K562 (cell line): Measurements from ENCODE around the gene OMP. TPM values are rescaled to one million over a fixed set of nuclear protein-coding genes. Genes with fewer than 3 reads are reported as not detected.

Experiments used
- BACH1 ChIP-seq: fragments of 200-800 bp; sonication (Bioruptor generic); IDR thresholded peaks from 2 replicates; pipeline ENCODE4 v1.6.1; 2016; ENCODE audit warnings: missing genetic modification characterization, missing compliant biosample characterization
- BRCA1 ChIP-seq, 2 experiments: fragments of 450-650 bp in 1 of 2; sonication (generic) in 1 of 2; formaldehyde crosslinking in 1 of 2; IDR thresholded peaks; 2 replicates each; pipeline versions ENCODE4 v1.5.0 to v1.6.1; 2017 to 2020; ENCODE audit warnings: mild to moderate bottlenecking in 1 of 2, missing genetic modification reagents in 1 of 2
- DDX20 ChIP-seq: fragments of 450-650 bp; IDR thresholded peaks from 2 replicates; pipeline ENCODE4 v1.6.1; 2016; ENCODE audit warnings: missing genetic modification characterization, low read depth, mild to moderate bottlenecking, missing compliant biosample characterization, moderate library complexity
- DMBX1 ChIP-seq: fragments of 250-450 bp; sonication (Bioruptor Pico); IDR thresholded peaks from 2 replicates; pipeline ENCODE4 v1.8.0; 2022; ENCODE audit warnings: inconsistent platforms, mild to moderate bottlenecking, moderate library complexity, borderline replicate concordance
- MAZ ChIP-seq, 2 experiments: fragments of 450-650 bp in 1 of 2; sonication (generic) in 1 of 2; formaldehyde crosslinking; IDR thresholded peaks in 1 of 2; conservative IDR thresholded peaks in 1 of 2; 2 replicates each; pipeline versions ENCODE4 v1.4.0 to v1.5.0; 2020; ENCODE audit warnings: mild to moderate bottlenecking in 1 of 2, missing genetic modification reagents in 1 of 2
- MTA2 ChIP-seq: fragments of 450-650 bp; IDR thresholded peaks from 2 replicates; pipeline ENCODE4 v1.6.1; 2016; ENCODE audit warnings: low read depth
- SMARCA4 ChIP-seq: fragments of 450-650 bp; IDR thresholded peaks from 2 replicates; pipeline ENCODE4 v1.6.1; 2016
- ZNF23 ChIP-seq: fragments of 250-450 bp; sonication (Bioruptor Pico); IDR thresholded peaks from 2 replicates; pipeline ENCODE4 v1.4.0; 2020; ENCODE audit warnings: mild to moderate bottlenecking
- ZNF347 ChIP-seq: fragments of 450-650 bp; formaldehyde crosslinking; IDR thresholded peaks from 2 replicates; pipeline ENCODE4 v1.4.0; 2020; ENCODE audit warnings: low read depth, mild to moderate bottlenecking, moderate library complexity
- polyA plus RNA-seq, 8 experiments: library from polyadenylated mRNA; depleted of rRNA in 4 of 8; stranded (reverse) in 5 of 8; unstranded in 3 of 8; fragments of >200 nt; fragmentation: Nextera tagmentation in 2 of 8; fragmentation: Illumina TruSeq in 1 of 8; extraction: Ambion mirVana in 2 of 8; extraction: Trizol in 1 of 8; gene quantifications; 2 replicates each; pipeline versions ENCODE4 v1.2.1 to v1.2.3, GENCODE V29; 2011 to 2014; ENCODE audit warnings: inconsistent platforms in 1 of 8, missing spikeins in 1 of 8
- total RNA-seq, 7 experiments: library from RNA; depleted of rRNA in 6 of 7; stranded (reverse); fragments of >200 nt in 6 of 7; fragmentation: Illumina TruSeq in 2 of 7; extraction: Trizol in 2 of 7; gene quantifications; 2 replicates each; pipeline versions ENCODE4 v1.2.1 to v1.2.3, GENCODE V29; 2011 to 2021; ENCODE audit warnings: low replicate concordance in 1 of 7
- TF ChIP-seq, protein P1 (sequence below): fragments of 450-650 bp; formaldehyde crosslinking; IDR thresholded peaks from 2 replicates; pipeline ENCODE4 v1.4.0; 2020; ENCODE audit warnings: mild to moderate bottlenecking, moderate library complexity
- TF ChIP-seq, protein P2 (sequence below): fragments of 450-650 bp; IDR thresholded peaks from 2 replicates; pipeline ENCODE4 v1.6.1; 2017; ENCODE audit warnings: antibody characterized with exemption, mild to moderate bottlenecking

The OMP gene
- total and polyA plus RNA-seq, 9 of the 15 experiments (the other 6 are each of a cell fraction or from before 2014, with no cell fraction given) = not detected

DNA sequence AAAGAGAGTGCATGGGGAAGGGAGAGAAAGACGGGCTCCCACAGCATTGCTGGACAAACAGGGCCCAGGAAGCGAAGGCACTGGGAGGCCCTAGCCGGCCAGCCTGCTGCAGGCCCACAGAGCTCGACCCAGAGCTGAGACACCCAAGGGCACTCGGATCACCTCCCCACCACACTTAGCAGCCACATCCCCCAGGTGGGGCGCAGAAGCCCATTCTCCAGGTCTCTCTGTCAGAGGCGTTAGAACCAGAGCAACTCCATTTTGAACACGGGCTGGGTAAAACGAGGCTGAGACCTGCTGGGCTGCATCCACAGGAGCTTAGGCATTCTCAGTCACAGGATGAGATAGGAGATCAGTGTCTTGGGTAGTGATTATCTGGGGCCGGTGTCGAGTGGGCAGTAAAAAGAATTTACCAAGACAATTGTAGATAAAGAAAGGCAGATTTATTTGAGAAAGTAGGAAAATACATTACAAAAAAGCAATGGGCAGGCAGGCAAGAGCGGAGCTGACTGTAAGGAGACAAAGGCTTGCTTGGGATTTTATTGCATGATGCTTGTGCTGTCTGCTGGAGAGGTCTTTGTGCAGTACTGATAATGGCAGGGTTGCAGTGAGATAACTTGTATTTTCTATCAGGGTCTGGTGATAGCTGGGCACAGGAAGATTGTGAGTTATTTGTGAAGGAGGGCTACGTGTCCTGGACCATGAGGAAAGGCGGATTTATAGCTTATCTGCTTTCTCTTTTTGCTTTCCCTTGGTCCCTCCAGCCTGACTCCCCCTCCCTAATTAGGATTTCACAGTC is 49.2 kb upstream of the OMP start (continued):
- TF ChIP-seq, protein P1, sequence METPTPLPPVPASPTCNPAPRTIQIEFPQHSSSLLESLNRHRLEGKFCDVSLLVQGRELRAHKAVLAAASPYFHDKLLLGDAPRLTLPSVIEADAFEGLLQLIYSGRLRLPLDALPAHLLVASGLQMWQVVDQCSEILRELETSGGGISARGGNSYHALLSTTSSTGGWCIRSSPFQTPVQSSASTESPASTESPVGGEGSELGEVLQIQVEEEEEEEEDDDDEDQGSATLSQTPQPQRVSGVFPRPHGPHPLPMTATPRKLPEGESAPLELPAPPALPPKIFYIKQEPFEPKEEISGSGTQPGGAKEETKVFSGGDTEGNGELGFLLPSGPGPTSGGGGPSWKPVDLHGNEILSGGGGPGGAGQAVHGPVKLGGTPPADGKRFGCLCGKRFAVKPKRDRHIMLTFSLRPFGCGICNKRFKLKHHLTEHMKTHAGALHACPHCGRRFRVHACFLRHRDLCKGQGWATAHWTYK = peak; percentile 97
- TF ChIP-seq ZNF23 (CRISPR knock-in tag) (no peak), BRCA1 (IDR thresholded peaks at IDR 0.05) (no peak), BRCA1 (CRISPR knock-in tag; IDR thresholded peaks at IDR 0.05) (no peak), DMBX1 (CRISPR knock-in tag) (no peak), DDX20 (tag) (0 out of 2 replicates have a peak, but pooled peaks have one; percentile 57), SMARCA4 (0 out of 2 replicates have a peak, but pooled peaks have one; percentile 39), MTA2 (no peak), MAZ (CRISPR knock-in tag; conservative IDR thresholded peaks at IDR 0.05 in 1 of 2, IDR thresholded peaks at IDR 0.05 in 1 of 2) (peak in 1 of 2 experiments; percentile 74; a peak in 1 of 4 replicates), BACH1 (0 out of 2 replicates have a peak, but pooled peaks have one; percentile 25), ZNF347 (CRISPR knock-in tag) (no peak)
- TF ChIP-seq, protein P2, sequence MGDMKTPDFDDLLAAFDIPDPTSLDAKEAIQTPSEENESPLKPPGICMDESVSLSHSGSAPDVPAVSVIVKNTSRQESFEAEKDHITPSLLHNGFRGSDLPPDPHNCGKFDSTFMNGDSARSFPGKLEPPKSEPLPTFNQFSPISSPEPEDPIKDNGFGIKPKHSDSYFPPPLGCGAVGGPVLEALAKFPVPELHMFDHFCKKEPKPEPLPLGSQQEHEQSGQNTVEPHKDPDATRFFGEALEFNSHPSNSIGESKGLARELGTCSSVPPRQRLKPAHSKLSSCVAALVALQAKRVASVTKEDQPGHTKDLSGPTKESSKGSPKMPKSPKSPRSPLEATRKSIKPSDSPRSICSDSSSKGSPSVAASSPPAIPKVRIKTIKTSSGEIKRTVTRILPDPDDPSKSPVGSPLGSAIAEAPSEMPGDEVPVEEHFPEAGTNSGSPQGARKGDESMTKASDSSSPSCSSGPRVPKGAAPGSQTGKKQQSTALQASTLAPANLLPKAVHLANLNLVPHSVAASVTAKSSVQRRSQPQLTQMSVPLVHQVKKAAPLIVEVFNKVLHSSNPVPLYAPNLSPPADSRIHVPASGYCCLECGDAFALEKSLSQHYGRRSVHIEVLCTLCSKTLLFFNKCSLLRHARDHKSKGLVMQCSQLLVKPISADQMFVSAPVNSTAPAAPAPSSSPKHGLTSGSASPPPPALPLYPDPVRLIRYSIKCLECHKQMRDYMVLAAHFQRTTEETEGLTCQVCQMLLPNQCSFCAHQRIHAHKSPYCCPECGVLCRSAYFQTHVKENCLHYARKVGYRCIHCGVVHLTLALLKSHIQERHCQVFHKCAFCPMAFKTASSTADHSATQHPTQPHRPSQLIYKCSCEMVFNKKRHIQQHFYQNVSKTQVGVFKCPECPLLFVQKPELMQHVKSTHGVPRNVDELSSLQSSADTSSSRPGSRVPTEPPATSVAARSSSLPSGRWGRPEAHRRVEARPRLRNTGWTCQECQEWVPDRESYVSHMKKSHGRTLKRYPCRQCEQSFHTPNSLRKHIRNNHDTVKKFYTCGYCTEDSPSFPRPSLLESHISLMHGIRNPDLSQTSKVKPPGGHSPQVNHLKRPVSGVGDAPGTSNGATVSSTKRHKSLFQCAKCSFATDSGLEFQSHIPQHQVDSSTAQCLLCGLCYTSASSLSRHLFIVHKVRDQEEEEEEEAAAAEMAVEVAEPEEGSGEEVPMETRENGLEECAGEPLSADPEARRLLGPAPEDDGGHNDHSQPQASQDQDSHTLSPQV = peak; percentile 93
- TF ChIP-seq, all 486 proteins: peak for 72
